GM12892 (cell line): ENCODE results near the gene GLIS1.

Experiments
- POLR2A ChIP-seq: IDR thresholded peaks from 2 replicates; pipeline ENCODE4 v1.6.1; 2011; ENCODE audit warnings: low read depth, low read length, control low read depth
- POLR2AphosphoS5 ChIP-seq: IDR thresholded peaks from 2 replicates; pipeline ENCODE4 v1.6.1; 2011; ENCODE audit warnings: low read depth, low read length, control low read depth
- TAF1 ChIP-seq: IDR thresholded peaks from 2 replicates; pipeline ENCODE4 v1.6.1; 2011; ENCODE audit warnings: low read depth, mild to moderate bottlenecking, control low read depth, low read length, borderline replicate concordance

DNA sequence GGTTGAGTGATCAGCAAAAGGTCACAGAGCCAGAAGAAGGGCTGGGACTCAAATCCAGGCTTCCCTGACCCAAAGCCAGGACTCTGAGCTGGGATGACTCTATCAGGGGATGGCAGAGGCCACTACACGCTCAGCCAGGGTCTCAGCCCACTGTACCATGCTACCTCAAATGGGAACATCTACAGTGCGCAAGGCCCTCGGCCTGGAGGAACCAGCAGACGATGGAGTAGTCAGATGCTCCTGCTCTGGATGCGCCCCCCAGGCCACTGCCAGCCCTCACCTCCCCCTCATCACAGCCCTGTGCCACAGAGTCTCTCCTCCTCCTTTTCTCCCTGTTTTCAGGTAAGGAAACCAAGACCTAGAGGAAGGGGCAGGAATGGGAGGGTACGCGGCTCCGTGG, 39.0 kb downstream of the GLIS1 start:
- TF ChIP-seq TAF1 (no peak), POLR2AphosphoS5 (no peak), POLR2A (no peak)
